Suprapubic skin (tissue), 4 donors: Measurements from ENCODE around the gene CMC1. TPM values are rescaled to one million over a fixed set of nuclear protein-coding genes. Genes with fewer than 3 reads are reported as not detected.
"Not testable (repeated sequence)": the region's sequence is repeated elsewhere in the genome, so short reads cannot be mapped to it uniquely, and the experiment has no call there.

Experiments
- DNase-seq, 2 donors: peaks; one replicate each; pipeline ENCODE4 v3.0.0-alpha.2; 2019; ENCODE audit warnings: low spot score in 2 of 2
- H3K27ac ChIP-seq: fragments of 200-600 bp; sonication (generic); one replicate; pipeline ENCODE4 v1.5.1; 2019
- H3K27me3 ChIP-seq: fragments of 200-600 bp; sonication (generic); one replicate; pipeline ENCODE4 v1.5.1; 2019
- H3K36me3 ChIP-seq: fragments of 200-600 bp; sonication (generic); one replicate; pipeline ENCODE4 v1.5.1; 2019
- H3K4me1 ChIP-seq: fragments of 200-600 bp; sonication (generic); one replicate; pipeline ENCODE4 v1.5.1; 2019
- H3K4me3 ChIP-seq: fragments of 200-600 bp; sonication (generic); one replicate; pipeline ENCODE4 v1.5.1; 2019; ENCODE audit warnings: mild to moderate bottlenecking
- H3K9me3 ChIP-seq: fragments of 200-600 bp; sonication (generic); one replicate; pipeline ENCODE4 v1.5.1; 2019
- EP300 ChIP-seq: sonication (generic); formaldehyde crosslinking; IDR thresholded peaks from one replicate; pipeline ENCODE4 v1.6.1; 2017; ENCODE audit warnings: antibody characterized with exemption
- POLR2A ChIP-seq, 2 donors: fragments of 450-650 bp; IDR thresholded peaks; one replicate each; pipeline ENCODE4 v1.6.1; 2017; ENCODE audit warnings: antibody characterized with exemption in 2 of 2, mild to moderate bottlenecking in 2 of 2, moderate library complexity in 2 of 2
- POLR2AphosphoS5 ChIP-seq, 3 donors: sonication (generic); formaldehyde crosslinking; IDR thresholded peaks; one replicate each; pipeline ENCODE4 v1.6.1; 2017; ENCODE audit warnings: antibody characterized with exemption in 3 of 3
- WGBS: methylation state at CpG from one replicate; pipeline ENCODE4 v1.1.5; 2018; 5-methylcytosine and 5-hydroxymethylcytosine counted together
- total RNA-seq, 4 donors: library from RNA; depleted of rRNA; stranded (reverse); fragments of >200 nt; gene quantifications; one replicate each; pipeline ENCODE4 v1.1.0, GENCODE V29; 2016
- TF ChIP-seq, protein P1 (sequence below), 2 donors: fragments of 200-600 bp in 1 of 2; fragments of 450-650 bp in 1 of 2; sonication (generic) in 1 of 2; IDR thresholded peaks; one replicate each; pipeline ENCODE4 v1.5.1; 2016 to 2019; ENCODE audit warnings: antibody characterized with exemption in 2 of 2, mild to moderate bottlenecking in 1 of 2, moderate library complexity in 1 of 2

Gene CMC1
- 10 to 100 TPM in 2 of 4 donors, 1 to 10 TPM in 2; 8.0 to 15.5 (median 10.3) TPM for total RNA-seq

DNA sequence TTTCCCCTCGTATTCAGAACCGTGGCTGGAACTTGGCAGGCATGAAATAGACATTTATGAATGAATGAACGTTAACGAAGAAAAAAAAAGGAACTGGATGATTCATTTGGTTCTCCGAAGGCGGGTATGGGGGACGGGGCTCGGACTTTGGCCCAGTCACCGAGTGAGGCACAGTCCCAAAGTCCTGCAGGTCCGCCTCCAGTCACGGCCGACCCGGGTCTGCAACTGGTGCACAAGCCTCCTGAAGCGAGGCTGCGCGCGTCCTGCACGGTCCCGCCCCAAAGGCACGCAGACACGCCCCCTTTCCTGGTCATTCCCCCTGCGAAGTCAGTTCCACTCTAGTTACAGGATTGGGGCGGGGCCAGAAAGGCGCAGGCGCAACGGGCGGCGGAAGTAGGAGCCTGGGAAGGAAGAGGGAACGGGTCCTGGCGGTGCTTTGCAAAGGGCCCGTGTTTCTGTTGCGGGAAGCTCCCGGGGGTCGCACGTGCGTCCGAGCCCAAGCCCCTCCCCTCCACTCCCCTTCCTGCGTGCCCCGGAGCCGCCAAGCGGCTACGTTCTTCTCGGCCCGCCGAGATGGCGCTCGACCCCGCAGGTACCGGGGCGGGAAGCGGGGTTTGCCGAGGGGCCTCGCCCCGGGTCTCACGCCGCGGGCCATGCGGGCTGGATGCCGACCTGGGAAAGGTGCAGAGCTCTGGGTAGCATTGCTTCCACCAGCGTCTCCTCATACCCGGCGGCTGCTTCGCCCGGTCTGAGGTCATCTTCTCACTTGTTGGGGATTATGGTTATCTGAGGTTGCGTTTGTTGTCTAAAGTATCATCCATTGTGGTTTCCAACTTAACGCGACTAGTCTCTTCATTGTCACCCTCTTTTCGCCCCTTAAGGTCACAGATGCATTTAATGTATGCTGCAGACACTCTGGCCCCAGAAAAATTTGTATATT lies at the start of gene CMC1:
CMC1 (plus strand) TSS at position 399 of the 940 bp plus-strand sequence; CDS start at position 574, 175 bp downstream.
- H3K36me3 ChIP-seq, result no peaks in the 10 kb centered on the region
- H3K4me3 ChIP-seq, result peak within 1 kb of the TSS; percentile 65
- DNase-seq, result peak; percentile 98
- WGBS, result 1% methylated on average over 35 of the region's 68 CpGs
- no peaks in the 10 kb centered on the region for H3K9me3 ChIP-seq
- H3K27ac ChIP-seq, result peak within 1 kb of the TSS; percentile 59
- peaks cover 22% of the 10 kb centered on the region for H3K4me1 ChIP-seq
- TF ChIP-seq POLR2A (IDR thresholded peaks at IDR 0.05) (peak; percentile 15 to 73), POLR2AphosphoS5 (IDR thresholded peaks at IDR 0.05) (peak in 1 of 3 donors; percentile 64), EP300 (no peak)
- TF ChIP-seq, protein P1, sequence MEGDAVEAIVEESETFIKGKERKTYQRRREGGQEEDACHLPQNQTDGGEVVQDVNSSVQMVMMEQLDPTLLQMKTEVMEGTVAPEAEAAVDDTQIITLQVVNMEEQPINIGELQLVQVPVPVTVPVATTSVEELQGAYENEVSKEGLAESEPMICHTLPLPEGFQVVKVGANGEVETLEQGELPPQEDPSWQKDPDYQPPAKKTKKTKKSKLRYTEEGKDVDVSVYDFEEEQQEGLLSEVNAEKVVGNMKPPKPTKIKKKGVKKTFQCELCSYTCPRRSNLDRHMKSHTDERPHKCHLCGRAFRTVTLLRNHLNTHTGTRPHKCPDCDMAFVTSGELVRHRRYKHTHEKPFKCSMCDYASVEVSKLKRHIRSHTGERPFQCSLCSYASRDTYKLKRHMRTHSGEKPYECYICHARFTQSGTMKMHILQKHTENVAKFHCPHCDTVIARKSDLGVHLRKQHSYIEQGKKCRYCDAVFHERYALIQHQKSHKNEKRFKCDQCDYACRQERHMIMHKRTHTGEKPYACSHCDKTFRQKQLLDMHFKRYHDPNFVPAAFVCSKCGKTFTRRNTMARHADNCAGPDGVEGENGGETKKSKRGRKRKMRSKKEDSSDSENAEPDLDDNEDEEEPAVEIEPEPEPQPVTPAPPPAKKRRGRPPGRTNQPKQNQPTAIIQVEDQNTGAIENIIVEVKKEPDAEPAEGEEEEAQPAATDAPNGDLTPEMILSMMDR (IDR thresholded peaks at IDR 0.05), result no peak
- H3K27me3 ChIP-seq, result no peaks in the 10 kb centered on the region

GRCh38 chr3:28198161-28198560 lies 43.3 kb upstream of the CMC1 start:
- H3K27me3 ChIP-seq, result no peaks in the 10 kb centered on the region
- no peak overlapping the region for H3K4me3 ChIP-seq
- no peaks in the 10 kb centered on the region for H3K4me1 ChIP-seq
- no peak overlapping the region for H3K27ac ChIP-seq
- no peaks in the 10 kb centered on the region for H3K9me3 ChIP-seq
- no peaks in the 10 kb centered on the region for H3K36me3 ChIP-seq
- no peak for DNase-seq
- 80% methylated on average over 3 of the region's 3 CpGs for WGBS
- TF ChIP-seq EP300, result no peak
- TF ChIP-seq POLR2AphosphoS5 (IDR thresholded peaks at IDR 0.05), result no peak
- TF ChIP-seq POLR2A (IDR thresholded peaks at IDR 0.05), result no peak
- TF ChIP-seq, protein P1 (IDR thresholded peaks at IDR 0.05), result no peak

DNA sequence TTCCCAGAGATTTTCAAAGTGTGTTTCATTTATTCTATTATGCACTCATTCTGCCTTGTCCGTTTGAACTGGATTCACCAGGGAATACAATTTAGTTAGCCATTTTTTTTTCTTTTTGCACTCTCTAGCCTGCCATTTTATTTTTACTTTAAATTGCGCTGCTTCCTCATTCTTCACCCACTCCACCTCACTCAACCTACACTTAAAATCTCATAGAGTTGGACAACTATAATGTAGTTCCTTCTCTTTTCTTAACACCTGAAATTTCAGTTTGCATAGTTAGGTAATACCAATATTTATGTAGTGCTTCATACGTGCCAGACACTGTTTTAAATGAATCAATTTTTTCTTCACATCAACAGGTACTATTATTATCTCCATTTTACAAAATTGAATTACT lies 42.4 kb upstream of the CMC1 start:
- Histone ChIP-seq H3K27ac (no peak overlapping the region), H3K9me3 (no peaks in the 10 kb centered on the region), H3K27me3 (no peaks in the 10 kb centered on the region), H3K36me3 (no peaks in the 10 kb centered on the region), H3K4me3 (no peak overlapping the region), H3K4me1 (no peaks in the 10 kb centered on the region)
- no peak for DNase-seq
- 82% methylated on average over 3 of the region's 3 CpGs for WGBS
- no peak for TF ChIP-seq POLR2AphosphoS5 (IDR thresholded peaks at IDR 0.05)
- TF ChIP-seq, protein P1 (IDR thresholded peaks at IDR 0.05), result no peak
- TF ChIP-seq EP300, result no peak
- no peak for TF ChIP-seq POLR2A (IDR thresholded peaks at IDR 0.05)

DNA sequence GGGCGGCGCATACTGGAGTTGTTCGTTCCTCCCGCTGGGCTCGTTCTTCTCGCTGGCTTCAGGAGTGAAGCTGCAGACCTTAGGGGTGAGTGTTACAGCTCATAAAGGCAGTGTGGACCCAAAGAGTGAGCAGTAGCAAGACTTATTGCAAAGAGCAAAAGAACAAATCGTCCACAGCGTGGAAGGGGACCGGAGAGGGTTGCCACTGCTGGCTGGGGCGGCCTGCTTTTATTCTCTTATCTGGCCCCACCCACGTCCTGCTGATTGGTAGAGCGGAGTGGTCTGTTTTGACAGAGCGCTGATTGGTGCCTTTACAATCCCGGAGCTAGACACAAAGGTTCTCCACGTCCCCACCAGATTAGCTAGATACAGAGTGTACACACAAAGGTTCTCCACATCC lies 41.8 kb upstream of the CMC1 start:
- H3K27ac ChIP-seq, H3K36me3 ChIP-seq, H3K9me3 ChIP-seq, DNase-seq, H3K27me3 ChIP-seq, H3K4me3 ChIP-seq, H3K4me1 ChIP-seq: not testable (repeated sequence)
- 94% methylated on average over 15 of the region's 15 CpGs for WGBS

DNA sequence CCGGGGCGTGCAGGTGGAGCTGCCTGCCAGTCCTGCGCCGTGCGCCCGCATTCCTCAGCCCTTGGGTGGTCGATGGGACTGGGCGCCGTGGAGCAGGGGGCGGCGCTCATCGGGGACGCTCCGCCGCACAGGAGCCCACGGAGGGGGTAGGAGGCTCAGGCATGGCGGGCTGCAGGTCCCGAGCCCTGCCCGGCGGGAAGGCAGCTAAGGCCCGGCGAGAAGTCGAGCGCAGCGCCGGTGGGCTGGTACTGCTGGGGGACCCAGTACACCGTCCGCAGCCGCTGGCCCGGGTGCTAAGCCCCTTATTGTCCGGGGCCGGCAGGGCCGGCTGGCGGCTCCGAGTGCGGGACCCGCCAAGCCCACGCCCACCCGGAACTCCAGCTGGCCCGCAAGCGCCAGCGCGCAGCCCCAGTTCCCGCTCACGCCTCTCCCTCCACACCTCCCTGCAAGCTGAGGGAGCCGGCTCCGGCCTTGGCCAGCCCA lies 41.0 kb upstream of the CMC1 start:
- H3K4me1 ChIP-seq, DNase-seq, H3K27me3 ChIP-seq, H3K27ac ChIP-seq, H3K36me3 ChIP-seq, H3K9me3 ChIP-seq: not testable (repeated sequence)
- 69% methylated on average over 8 of the region's 47 CpGs for WGBS
- peak overlapping the region; percentile 28 for H3K4me3 ChIP-seq

GRCh38 chr3:28206479-28206878 lies 34.9 kb upstream of the CMC1 start:
- 48% methylated on average over 2 of the region's 2 CpGs for WGBS
- H3K4me1 ChIP-seq, result no peaks in the 10 kb centered on the region
- H3K27me3 ChIP-seq, result no peaks in the 10 kb centered on the region
- no peak overlapping the region for H3K27ac ChIP-seq
- no peak for DNase-seq
- H3K9me3 ChIP-seq, result no peaks in the 10 kb centered on the region
- TF ChIP-seq, protein P1 (IDR thresholded peaks at IDR 0.05), result no peak
- TF ChIP-seq POLR2A (IDR thresholded peaks at IDR 0.05) (no peak), POLR2AphosphoS5 (IDR thresholded peaks at IDR 0.05) (no peak), EP300 (no peak)
- H3K36me3 ChIP-seq, result no peaks in the 10 kb centered on the region
- no peak overlapping the region for H3K4me3 ChIP-seq
